AG04450 (cell line): ENCODE data around the gene CD46. TPM values are rescaled to one million over a fixed set of nuclear protein-coding genes. Genes with fewer than 3 reads are reported as not detected.

Source experiments
- CTCF ChIA-PET: fragments of 300-600, 350-600 bp; formaldehyde crosslinking; extraction: SDS; loops from one replicate; lab custom pipeline; 2022; ENCODE audit warnings: antibody characterized with exemption, inconsistent platforms; lab: Charles Lee
- POLR2A ChIA-PET: fragments of 350-600 bp; formaldehyde crosslinking; extraction: SDS; loops from one replicate; lab custom pipeline; 2021; ENCODE audit warnings: antibody characterized with exemption, inconsistent platforms; lab: Yijun Ruan, JAX
- DNase-seq: peaks from one replicate; pipeline ENCODE4 v3.0.0-alpha.2; 2011; ENCODE audit warnings: low read depth, low spot score
- H3K27ac ChIP-seq: one replicate; pipeline ENCODE4 v1.5.1; 2012; ENCODE audit warnings: low read depth, low read length, control low read depth
- H3K27me3 ChIP-seq: one replicate; pipeline ENCODE4 v1.6.0; 2012; ENCODE audit warnings: low read length; ENCODE audit not compliant: control insufficient read depth, insufficient read depth
- H3K4me3 ChIP-seq: 2 replicates; pipeline ENCODE4 v1.5.1; 2011; ENCODE audit warnings: mild to moderate bottlenecking, low read depth, low read length, control low read depth
- H3K9me3 ChIP-seq: 2 replicates; pipeline ENCODE4 v1.5.1; 2012; ENCODE audit warnings: low read length; ENCODE audit not compliant: control insufficient read depth, insufficient read depth
- polyA plus RNA-seq: library from polyadenylated mRNA; depleted of rRNA; stranded (reverse); fragments of >200 nt; gene quantifications from 2 replicates; pipeline ENCODE4 v1.2.3, GENCODE V29; 2011
- TF ChIP-seq, protein P1 (sequence below): IDR thresholded peaks from 2 replicates; pipeline ENCODE4 v1.5.1; 2011; ENCODE audit warnings: low read depth, low read length, control low read depth, inconsistent platforms

Gene CD46
- polyA plus RNA-seq, 1 experiment, result 148 TPM

DNA sequence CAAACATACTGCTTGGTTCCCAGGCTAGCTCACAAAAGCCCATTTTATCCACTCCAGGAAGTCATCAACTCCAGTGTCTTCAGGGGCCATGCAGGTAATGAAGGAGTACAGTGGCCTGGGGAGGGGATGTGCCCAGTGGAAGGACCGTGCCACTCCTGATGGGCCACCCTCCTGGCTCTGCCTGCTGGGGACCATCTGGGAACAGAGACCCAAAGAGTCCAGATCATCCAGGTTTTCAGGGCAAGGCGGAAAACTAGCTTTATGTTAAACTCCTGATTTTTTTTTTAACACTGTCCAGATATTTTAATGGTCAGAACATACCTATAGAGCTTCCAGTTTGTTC lies 75.6 kb downstream of the CD46 start:
- H3K27me3 ChIP-seq, result no peaks in the 10 kb centered on the region
- POLR2A ChIA-PET, result no interaction called here
- CTCF ChIA-PET, result interaction anchor here (0.8 to 7.4 kb wide), 11 partner anchors 8 to 142 kb away, joined by 3 to 80 read pairs (median 8); no protein-coding TSS in a partner anchor
- no peak overlapping the region for H3K27ac ChIP-seq
- H3K9me3 ChIP-seq, result no peaks in the 10 kb centered on the region
- TF ChIP-seq, protein P1, sequence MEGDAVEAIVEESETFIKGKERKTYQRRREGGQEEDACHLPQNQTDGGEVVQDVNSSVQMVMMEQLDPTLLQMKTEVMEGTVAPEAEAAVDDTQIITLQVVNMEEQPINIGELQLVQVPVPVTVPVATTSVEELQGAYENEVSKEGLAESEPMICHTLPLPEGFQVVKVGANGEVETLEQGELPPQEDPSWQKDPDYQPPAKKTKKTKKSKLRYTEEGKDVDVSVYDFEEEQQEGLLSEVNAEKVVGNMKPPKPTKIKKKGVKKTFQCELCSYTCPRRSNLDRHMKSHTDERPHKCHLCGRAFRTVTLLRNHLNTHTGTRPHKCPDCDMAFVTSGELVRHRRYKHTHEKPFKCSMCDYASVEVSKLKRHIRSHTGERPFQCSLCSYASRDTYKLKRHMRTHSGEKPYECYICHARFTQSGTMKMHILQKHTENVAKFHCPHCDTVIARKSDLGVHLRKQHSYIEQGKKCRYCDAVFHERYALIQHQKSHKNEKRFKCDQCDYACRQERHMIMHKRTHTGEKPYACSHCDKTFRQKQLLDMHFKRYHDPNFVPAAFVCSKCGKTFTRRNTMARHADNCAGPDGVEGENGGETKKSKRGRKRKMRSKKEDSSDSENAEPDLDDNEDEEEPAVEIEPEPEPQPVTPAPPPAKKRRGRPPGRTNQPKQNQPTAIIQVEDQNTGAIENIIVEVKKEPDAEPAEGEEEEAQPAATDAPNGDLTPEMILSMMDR, result no peak
- DNase-seq, result no peak
- H3K4me3 ChIP-seq, result no peak overlapping the region

DNA sequence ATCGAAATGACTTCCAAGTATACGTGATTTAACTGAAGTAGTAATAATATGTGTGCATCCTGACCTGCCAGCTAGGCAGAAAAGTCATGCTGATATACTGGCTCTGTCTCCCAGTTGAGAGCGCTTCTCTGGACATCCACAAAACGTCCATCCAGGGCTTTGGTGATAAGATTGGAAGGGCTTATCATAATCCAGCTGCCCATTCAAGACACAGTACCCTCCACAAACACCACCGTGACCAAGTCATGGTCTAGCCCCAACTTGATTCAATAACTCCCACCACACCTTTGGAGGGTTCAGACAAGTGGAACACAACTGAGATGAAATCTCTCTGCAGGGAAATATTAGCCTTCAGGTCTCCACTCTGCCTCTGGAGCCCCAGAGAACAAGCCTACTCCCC lies 76.2 kb downstream of the CD46 start:
- Histone ChIP-seq H3K27me3 (no peaks in the 10 kb centered on the region), H3K27ac (no peak overlapping the region), H3K9me3 (no peaks in the 10 kb centered on the region), H3K4me3 (no peak overlapping the region)
- ChIA-PET POLR2A (no interaction called here), CTCF (interaction anchor here (1.1 to 7.4 kb wide), 8 partner anchors 12 to 141 kb away, joined by 3 to 80 read pairs (median 14); no protein-coding TSS in a partner anchor)
- TF ChIP-seq, protein P1, result no peak
- DNase-seq, result no peak

DNA sequence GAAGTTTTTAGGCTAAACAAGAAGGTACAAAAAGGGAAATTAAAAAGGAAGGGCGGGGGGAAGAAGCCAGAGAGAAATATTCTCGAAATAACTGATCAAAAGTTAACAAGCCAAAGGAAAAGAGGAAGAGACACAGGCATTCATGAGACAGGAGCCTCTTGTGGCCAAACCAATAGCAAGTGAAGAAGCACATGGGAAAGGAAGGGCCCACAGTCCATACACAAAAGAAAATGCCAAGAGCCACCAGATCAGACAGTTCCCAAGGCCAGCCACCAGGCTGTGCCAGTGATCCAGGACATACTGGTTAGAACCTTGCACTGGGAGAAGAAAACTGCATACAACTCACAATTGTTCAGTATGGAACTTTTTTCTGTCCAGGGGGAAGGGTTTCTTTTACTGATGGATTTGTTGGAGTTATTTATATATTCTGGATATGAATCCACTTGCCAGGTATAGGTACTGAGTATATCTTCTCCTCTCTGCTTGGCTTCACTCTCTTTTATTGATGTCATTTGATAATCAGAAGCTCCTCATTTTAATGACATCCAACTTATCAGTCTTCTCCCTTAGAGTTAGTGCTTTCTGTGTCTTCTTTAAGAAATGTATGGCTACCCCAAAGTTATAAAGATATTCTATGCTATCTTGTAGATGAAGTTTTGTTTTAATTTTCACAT lies 76.8 kb downstream of the CD46 start:
- H3K9me3 ChIP-seq, result no peaks in the 10 kb centered on the region
- CTCF ChIA-PET, result interaction anchor here (0.6 to 6.5 kb wide), 23 partner anchors 12 to 169 kb away, joined by 3 to 69 read pairs (median 5); no protein-coding TSS in a partner anchor
- H3K27me3 ChIP-seq, result no peaks in the 10 kb centered on the region
- POLR2A ChIA-PET, result no interaction called here
- no peak overlapping the region for H3K4me3 ChIP-seq
- no peak overlapping the region for H3K27ac ChIP-seq
- peak; percentile 64 for DNase-seq
- TF ChIP-seq, protein P1, result peak; percentile 84

DNA sequence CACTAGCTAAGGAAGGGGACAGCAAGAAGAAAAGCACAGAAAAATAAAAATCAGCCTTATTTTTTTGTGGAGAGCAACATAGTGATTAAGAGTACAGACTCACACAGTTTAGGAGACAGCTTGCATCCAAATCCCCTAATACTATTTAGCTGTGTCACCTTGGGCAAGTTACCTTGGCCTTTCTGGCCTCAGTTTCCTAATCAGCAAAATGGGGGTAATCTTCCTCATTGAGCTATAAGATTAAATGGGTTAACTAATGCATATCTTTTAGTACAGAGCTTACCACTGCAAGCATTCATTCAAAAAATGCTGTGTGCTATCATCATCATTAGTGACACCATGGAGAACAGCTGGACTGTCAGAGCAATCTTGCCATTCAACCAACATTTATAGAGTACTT lies 77.7 kb downstream of the CD46 start:
- DNase-seq, result no peak
- TF ChIP-seq, protein P1, result no peak
- Histone ChIP-seq H3K27ac (no peak overlapping the region), H3K4me3 (no peak overlapping the region), H3K27me3 (no peaks in the 10 kb centered on the region), H3K9me3 (no peaks in the 10 kb centered on the region)
- CTCF ChIA-PET, result interaction anchor here (0.8 to 6.5 kb wide), 22 partner anchors 10 to 416 kb away, joined by 3 to 69 read pairs (median 6); no protein-coding TSS in a partner anchor
- POLR2A ChIA-PET, result no interaction called here

DNA sequence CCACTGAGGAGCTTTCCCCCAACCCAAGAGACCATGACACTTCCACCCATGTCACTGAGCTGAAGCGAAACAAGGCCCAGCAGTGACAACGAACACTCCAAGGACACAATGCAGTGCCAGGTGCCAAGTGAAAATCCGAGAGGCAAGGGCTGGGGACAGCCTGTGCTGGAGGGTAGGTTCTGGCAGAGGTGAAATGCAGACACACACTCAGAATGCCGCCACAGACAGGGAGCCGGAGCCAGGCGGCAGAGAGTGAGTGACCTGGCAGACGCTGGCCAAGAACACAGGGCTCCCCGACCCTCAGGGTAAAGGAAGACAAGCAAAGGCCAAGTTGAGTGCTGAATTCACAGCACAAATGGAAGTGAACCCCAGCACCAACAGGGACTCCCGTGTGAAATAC lies 78.9 kb downstream of the CD46 start:
- POLR2A ChIA-PET, result no interaction called here
- TF ChIP-seq, protein P1, result no peak
- CTCF ChIA-PET, result interaction anchor here (0.9 to 6.5 kb wide), 7 partner anchors 10 to 133 kb away, joined by 3 to 69 read pairs (median 27); no protein-coding TSS in a partner anchor
- no peak for DNase-seq
- H3K27me3 ChIP-seq, result no peaks in the 10 kb centered on the region
- no peak overlapping the region for H3K27ac ChIP-seq
- no peak overlapping the region for H3K4me3 ChIP-seq
- no peaks in the 10 kb centered on the region for H3K9me3 ChIP-seq
